ENCODE results near the gene WEE1.

DNA sequence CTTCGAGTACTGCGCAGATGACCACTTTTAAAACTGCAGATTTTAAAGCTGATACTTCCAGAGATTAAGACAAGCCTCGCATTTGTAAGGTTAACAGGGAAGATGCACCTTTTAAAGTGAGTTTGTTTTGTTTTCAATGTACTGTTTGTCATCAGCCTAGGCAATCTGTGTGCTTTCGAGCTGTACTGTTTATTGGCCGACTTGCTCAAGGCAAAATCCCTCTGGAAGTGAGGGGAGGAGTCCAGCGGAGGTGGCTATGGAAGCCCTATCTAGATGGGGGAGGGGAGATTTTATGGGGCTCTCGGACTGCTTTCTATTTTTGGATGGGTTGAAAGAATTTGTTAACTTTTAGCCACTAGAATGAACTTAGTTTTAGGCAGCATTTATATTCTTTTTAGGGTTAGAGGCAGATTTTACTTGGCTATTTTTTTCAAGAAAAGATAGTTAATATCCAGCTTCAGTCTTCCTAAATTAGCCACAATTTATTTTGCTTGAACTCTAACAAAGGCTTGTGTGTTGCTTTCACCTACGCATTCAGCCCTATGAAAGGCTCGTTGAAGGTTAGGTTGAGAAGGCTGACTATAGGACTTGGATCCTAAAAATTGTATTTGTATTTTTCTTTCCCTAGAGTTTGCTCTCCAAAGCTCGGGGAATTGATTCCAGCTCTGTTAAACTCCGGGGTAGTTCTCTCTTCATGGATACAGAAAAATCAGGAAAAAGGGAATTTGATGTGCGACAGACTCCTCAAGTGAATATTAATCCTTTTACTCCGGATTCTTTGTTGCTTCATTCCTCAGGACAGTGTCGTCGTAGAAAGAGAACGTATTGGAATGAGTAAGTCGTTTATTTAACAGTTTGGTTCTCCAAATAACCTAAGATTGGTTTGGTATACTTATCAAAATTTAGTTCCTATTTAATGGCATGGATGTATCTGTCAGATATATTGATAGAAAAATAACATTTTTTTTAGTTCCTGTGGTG is 2.1 kb downstream of the WEE1 start:
- no peak for TF ChIP-seq TAF1 (IDR thresholded peaks at IDR 0.05; ENCODE audit: low read depth, low read length)
- no peak for TF ChIP-seq POLR2A (IDR thresholded peaks at IDR 0.05; ENCODE audit: low read depth, low read length)
- no peak for TF ChIP-seq POU2F2 (IDR thresholded peaks at IDR 0.05; ENCODE audit: low read depth, low read length)
- no peak for TF ChIP-seq POLR2AphosphoS5 (IDR thresholded peaks at IDR 0.05; ENCODE audit: low read depth, low read length)

Measured in GM12891 (cell line).